Measurements from ENCODE around the gene SUPT4H1.

Gene SUPT4H1

DNA sequence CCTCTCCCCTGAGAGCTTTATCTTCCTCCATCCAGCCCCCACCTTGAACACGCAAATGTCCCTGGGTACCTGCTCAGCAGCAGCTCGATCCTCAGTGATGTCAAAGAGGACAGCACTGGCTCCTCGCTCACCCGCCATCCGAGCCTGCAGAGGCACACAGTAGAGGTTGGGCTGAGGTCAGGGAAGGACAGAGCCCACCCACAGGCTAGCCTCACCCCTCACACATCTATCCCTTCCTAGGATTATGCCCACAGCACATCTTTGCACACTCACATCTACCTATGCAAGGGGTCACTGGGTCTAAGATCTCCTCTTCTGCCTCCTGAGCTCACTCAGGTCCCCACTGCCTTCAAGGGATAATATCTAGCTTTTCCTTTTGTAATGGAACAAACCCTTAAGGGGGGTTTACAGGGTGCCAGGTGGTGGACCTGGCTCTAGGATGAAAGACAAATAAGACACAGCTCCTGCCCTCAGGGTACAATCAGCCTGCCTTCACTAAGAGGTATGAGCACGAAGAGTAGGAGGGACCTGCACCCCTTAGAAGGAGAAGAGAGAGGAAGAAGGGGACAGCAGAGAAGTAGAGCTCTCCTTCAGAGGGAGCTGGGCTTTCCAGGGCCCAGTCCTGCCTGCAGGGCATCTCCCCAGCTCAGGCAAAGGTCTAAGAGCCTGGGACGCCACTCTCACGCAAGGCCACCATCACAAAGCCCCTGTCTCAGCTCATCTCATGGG is 11.6 kb upstream of the SUPT4H1 start:
- TF ChIP-seq, protein P1, sequence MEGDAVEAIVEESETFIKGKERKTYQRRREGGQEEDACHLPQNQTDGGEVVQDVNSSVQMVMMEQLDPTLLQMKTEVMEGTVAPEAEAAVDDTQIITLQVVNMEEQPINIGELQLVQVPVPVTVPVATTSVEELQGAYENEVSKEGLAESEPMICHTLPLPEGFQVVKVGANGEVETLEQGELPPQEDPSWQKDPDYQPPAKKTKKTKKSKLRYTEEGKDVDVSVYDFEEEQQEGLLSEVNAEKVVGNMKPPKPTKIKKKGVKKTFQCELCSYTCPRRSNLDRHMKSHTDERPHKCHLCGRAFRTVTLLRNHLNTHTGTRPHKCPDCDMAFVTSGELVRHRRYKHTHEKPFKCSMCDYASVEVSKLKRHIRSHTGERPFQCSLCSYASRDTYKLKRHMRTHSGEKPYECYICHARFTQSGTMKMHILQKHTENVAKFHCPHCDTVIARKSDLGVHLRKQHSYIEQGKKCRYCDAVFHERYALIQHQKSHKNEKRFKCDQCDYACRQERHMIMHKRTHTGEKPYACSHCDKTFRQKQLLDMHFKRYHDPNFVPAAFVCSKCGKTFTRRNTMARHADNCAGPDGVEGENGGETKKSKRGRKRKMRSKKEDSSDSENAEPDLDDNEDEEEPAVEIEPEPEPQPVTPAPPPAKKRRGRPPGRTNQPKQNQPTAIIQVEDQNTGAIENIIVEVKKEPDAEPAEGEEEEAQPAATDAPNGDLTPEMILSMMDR (conservative IDR thresholded peaks at IDR 0.05; ENCODE audit: low read depth, low read length), result no peak
- H3K4me3 ChIP-seq (ENCODE audit: low read depth, low read length), result no peak overlapping the region
- DNase-seq (ENCODE audit: low read depth), result no peak

DNA sequence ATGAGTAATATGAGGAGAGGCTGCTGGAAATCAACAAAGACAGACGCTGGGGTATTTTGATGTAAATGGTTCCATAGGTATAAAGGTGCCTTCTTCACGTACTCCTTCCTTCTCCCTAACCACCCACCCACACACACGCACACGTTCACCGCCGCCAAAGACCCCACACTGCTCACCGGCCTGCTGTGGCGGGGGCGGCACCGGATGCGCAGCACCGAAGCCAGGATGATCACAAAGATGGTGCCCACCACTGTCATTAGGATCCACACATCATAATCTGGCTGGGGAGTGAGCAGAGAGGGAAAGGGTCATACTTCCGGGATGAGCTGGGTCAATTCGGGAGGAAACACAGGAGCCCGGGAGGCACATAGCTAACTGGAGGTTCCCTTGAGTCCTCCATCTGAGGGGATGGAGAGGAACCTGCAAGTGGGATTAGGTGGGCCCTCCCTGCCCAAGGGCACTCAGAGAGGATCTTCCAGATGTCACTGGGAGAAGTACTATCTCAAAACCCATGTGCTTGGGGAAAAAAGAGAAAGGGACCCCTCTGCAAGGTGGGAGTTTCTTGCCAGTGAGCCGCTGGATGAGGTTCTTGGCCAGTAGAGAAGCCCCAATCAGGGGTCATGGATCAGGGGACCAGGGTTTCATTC is 10.5 kb upstream of the SUPT4H1 start:
- DNase-seq (ENCODE audit: low read depth), result no peak
- H3K4me3 ChIP-seq (ENCODE audit: low read depth, low read length), result no peak overlapping the region
- TF ChIP-seq, protein P1 (conservative IDR thresholded peaks at IDR 0.05; ENCODE audit: low read depth, low read length), result no peak

DNA sequence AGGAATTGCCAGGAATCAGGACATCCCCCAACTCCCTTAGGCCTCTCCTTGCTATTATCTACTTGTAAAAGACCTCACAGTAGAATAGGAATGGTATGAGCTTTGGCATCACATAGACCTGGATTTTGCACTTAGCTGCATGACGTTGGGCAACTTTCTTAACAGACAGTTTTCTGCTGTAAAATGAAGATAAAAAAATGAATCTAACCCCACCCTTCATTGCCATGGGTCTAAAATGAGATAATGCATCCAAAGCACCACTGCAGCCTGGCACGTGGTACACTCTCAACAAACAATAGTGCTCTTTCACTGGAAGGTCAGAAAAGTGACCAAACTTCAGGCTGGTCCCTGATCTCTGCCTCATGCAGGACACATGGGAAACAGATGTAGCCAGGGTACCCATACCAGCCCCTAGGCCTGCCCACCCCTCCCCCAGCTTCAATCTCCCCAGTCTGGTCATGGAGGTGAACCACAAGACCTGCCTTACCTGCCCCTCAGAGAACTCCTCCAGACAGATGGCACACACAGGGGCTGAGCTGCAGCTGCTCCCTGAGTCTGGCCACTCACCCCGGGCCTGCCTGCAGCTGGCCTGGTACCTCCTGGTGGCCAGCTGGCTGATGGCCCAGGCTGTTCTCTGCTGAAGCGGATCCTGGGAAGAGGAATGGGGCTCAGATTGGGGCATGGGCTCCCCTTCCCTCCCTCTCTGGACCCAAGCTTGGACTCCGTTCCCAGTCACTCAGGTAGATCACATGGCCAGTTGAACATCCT is 8.5 kb upstream of the SUPT4H1 start:
- no peak overlapping the region for H3K4me3 ChIP-seq (ENCODE audit: low read depth, low read length)
- no peak for DNase-seq (ENCODE audit: low read depth)
- TF ChIP-seq, protein P1 (conservative IDR thresholded peaks at IDR 0.05; ENCODE audit: low read depth, low read length), result no peak

DNA sequence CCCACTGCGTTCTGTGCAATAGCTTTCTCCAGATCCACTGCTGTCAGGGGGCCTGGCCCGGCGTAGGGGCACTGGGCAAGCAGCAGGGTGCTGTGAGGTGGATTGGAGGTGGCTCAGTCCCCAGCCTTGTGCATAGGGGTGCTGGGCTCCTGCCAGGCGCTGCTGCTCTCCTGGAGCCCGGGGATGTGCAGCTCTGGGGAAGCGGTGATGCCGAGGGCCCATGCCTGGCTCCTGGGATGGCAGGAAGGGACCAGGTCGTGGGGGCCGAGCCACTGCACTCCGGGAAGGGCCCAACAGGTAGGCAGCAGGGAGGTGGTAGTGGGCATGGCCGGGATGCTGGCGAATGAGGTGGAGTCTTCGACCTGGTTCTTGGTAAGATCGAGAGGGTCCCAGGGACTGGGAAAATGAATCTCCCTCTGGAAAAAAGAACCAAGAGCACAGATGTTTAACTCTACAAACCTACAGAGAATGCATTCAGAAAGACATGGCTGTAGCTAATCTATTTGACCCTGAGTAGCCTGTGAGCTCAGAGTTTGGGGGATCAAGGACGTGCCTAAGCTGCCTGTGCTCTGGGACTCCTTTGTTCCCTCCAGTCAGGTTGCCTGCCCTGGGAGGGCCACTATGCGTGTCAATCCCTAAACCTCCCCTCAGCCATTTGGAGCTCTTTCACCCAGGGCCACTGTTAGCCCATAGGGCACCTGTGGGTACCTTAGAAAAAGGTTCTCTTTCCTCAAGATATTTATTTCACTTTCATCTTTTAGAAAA is 6.6 kb upstream of the SUPT4H1 start:
- TF ChIP-seq, protein P1 (conservative IDR thresholded peaks at IDR 0.05; ENCODE audit: low read depth, low read length), result no peak
- no peak overlapping the region for H3K4me3 ChIP-seq (ENCODE audit: low read depth, low read length)
- DNase-seq (ENCODE audit: low read depth), result no peak

DNA sequence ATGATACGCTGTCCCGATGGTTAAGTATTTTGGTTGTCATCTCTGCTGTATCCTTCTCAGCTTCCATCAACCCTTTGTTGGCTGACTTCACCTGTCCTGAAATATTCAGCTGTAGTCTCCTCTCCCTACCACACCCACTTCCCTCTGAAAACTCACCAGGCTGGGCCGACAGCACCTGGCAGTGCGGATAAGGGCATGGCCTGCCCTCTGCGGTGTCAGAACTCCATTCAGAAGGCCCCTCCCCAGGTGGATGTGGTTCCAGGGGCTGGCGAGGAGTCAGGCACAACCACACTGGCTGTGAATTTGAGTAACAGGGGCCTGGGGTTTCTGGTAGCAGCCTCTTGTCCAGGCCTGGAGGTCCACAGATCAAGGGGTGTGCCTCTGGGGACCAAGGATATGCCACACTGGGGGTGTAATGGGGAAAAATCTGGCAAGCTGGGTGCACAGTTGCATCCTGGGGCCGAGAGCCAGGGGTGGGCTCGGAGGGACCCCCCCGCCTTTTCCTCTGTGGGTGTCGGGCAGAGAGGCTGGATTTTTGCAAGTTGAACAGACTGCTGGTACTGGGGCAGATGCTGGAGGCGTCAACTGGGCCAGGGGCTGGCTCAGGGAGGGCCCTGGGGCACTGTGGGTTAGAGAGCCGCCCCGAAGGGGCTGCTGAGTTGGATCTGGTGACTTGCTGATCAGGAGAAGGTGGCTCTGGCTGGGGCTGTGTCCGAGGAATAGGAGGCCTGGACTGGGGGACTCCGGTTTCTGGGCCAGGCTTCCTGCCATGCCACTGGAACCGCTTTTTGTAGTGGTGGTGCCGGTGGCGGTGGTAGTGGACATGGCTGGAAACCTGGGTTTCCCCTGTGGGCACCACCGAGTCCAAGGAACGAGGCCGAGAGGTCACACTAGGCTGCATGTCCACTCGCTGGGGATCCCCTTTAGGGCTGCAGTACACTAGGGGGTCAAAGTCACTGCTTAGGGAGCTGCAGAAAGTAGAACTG is 5.6 kb upstream of the SUPT4H1 start:
- DNase-seq (ENCODE audit: low read depth), result no peak
- H3K4me3 ChIP-seq (ENCODE audit: low read depth, low read length), result no peak overlapping the region
- TF ChIP-seq, protein P1 (conservative IDR thresholded peaks at IDR 0.05; ENCODE audit: low read depth, low read length), result no peak

DNA sequence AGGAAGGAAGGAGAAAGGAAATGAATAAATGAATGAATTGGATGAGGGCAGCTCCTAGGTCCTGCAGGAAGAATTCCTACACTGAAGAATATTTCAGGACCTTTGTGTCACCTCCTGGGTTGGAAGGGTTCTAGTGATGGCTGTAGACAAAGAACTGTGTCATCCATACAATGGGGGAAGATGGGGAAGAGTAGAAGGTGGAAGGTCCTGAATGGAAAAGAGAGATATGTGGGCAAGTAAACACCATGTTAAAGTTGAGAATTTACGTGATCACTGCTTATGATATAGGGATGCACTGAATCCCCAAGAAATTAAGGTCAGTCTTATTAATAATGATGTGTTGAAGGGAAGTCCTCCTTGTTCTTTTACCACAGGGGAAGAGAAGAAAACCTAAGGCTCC is 4.2 kb upstream of the SUPT4H1 start:
- no peak overlapping the region for H3K4me3 ChIP-seq (ENCODE audit: low read depth, low read length)
- DNase-seq (ENCODE audit: low read depth), result no peak
- TF ChIP-seq, protein P1 (conservative IDR thresholded peaks at IDR 0.05; ENCODE audit: low read depth, low read length), result no peak
